Choroid plexus epithelial cell (primary cell): Measurements from ENCODE around the gene CAPN11.

Experiments used
- DNase-seq: peaks from one replicate; pipeline ENCODE4 v3.0.0-alpha.2; 2010; ENCODE audit warnings: low read depth
- H3K4me3 ChIP-seq: 2 replicates; pipeline ENCODE4 v1.5.1; 2011; ENCODE audit warnings: low read depth, mild to moderate bottlenecking, control low read depth, low read length, moderate library complexity
- TF ChIP-seq, protein P1 (sequence below): conservative IDR thresholded peaks from 2 replicates; pipeline ENCODE4 v1.5.1; 2011; ENCODE audit warnings: low read depth, mild to moderate bottlenecking, control low read depth, inconsistent platforms, low read length, moderate library complexity

CAPN11 gene

GRCh38 chr6:44158770-44159228 lies at the start of gene CAPN11:
Gene CAPN11, plus strand, starts transcription at chr6:44158820. Its CDS starts 29 bp downstream, at chr6:44158849.
- TF ChIP-seq, protein P1, sequence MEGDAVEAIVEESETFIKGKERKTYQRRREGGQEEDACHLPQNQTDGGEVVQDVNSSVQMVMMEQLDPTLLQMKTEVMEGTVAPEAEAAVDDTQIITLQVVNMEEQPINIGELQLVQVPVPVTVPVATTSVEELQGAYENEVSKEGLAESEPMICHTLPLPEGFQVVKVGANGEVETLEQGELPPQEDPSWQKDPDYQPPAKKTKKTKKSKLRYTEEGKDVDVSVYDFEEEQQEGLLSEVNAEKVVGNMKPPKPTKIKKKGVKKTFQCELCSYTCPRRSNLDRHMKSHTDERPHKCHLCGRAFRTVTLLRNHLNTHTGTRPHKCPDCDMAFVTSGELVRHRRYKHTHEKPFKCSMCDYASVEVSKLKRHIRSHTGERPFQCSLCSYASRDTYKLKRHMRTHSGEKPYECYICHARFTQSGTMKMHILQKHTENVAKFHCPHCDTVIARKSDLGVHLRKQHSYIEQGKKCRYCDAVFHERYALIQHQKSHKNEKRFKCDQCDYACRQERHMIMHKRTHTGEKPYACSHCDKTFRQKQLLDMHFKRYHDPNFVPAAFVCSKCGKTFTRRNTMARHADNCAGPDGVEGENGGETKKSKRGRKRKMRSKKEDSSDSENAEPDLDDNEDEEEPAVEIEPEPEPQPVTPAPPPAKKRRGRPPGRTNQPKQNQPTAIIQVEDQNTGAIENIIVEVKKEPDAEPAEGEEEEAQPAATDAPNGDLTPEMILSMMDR: no peak
- H3K4me3 ChIP-seq: no peak within 1 kb of the TSS
- no peak for DNase-seq

DNA sequence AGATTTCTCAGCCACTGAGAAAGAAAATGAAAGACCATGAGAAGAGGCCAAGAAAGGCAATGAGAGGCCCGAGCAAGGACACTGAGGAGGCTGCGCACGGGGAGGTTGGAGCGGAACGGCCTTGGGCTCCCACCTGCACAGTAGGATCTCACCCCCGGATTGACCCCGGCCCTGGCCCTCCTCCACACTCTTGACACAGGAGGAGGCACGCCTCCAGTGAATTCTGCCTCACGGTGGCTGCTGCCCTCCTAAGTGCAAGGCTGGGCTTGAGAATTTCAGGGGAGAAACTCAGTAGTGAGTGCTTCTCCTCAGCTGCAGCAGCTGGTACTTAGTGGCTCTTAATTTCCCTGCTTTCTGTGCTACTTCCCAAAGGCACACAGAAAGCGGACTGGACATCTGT lies 49.4 kb upstream of the CAPN11 start:
- TF ChIP-seq, protein P1: no peak
- no peak for DNase-seq
- H3K4me3 ChIP-seq: no peak overlapping the region

DNA sequence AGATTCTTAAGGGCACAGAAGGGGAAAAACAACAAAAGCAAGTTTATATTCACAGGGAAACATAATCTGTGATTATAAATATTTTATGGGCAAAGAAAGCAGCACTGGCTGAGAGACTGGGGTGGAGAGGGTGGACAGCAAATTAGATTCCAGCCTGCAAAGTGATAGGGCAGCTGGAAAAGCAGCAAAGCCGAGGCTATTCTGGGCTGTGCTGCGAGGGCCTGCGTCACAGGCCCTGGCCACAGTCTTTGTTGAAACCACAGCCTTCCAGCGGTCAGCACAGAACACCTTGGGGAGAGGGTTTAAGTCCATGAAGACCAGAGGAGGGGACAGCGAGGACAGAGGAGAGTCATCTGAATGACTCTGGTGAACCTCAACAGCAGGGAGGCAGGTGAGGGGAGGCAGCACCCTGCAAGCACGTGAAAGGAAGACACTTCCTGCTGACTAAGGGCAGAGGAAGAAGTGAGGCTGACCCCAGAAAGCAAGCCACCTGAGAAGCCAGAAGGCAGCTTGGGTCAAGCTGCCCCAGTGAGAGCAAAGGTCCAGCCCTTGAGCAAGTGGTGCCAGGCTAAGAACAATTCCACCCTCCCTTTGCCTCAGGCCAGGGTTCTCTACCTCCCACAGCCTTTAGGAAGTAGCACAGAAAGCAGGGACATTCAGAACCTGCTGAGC lies 48.5 kb upstream of the CAPN11 start:
- peak; percentile 11 for DNase-seq
- TF ChIP-seq, protein P1: no peak
- no peak overlapping the region for H3K4me3 ChIP-seq

DNA sequence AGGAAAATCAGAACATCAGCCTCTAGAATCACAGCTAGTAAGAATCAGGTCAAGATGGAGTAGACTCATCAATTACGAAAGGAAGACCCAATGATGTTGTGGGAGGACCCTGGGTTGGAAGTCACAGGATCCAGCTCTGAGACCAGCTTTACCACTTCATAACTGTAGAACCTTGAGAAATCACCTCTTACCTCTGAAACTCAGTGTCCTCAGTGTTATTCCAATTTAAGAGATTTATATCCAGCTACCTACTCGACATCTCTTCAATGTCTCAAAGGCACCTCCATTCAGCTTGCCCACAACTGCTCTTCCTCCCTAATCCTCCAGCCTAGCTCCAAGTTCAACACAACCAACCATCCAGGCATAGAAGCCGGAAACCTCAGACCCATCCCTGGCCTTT lies 47.7 kb upstream of the CAPN11 start:
- H3K4me3 ChIP-seq: no peak overlapping the region
- TF ChIP-seq, protein P1: no peak
- no peak for DNase-seq

DNA sequence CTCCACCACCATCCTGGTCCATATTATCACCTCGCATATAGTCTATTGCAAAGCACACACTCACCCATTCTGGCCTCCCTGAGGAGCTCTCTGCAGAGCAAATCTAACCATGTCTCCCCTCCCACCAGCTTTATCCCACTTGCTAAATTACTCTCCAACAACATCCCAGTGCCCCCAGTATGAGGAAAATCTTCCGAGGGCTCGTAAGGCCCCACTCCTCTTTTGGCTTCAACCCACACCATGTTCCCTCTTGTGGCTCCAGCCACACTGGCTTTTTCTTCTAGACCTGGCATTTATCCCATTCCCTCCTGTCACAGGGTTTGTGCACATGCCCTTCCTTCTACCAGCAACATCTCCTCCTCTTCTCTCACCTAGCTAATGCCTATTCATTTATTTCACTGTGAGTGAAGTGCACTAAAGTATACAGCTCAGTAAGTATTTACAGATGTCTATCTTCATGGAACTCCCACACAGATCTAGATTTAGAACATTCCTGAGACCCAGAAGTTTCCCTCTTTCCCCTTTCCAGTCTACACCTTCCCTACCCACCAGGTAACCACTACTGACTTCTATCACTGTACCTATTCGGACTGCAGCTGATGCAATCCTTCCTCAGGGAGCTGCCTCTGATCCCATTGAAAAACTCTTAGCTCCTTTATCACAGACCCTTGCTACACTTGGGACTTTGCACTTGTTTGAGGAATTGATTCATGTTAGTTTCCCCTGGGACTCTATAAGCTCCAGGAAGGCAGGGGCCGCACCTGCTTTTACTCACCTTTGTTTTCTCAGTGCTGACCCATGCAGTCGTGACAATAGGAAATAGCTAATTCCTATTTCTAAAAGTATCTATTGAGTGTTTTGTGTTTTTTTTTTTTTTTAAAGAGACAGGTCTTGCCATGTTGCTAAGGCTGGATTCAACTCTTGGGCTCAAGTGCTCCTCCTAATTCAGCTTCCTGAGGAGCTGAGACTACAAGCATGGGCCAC lies 46.9 kb upstream of the CAPN11 start:
- H3K4me3 ChIP-seq: no peak overlapping the region
- no peak for DNase-seq
- TF ChIP-seq, protein P1: no peak

DNA sequence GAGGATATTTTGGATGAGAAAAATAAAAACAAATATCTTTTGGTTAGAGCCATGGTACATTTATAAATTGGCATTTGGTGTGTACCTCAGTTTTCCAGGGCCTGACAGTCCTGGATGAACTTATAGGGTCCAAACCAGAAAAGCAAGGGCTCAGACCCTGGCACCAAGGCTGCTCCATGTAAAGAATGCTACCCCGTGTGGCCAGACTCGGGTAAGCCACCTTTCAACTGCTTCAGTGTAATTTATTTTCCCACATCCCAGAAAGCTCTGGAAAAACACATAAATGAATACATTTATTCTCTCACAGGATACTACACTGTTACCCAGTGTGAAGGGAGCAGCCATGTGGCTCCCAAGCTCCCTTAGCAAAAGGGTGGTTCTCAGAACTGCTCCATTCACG lies 45.2 kb upstream of the CAPN11 start:
- DNase-seq: peak; percentile 12
- TF ChIP-seq, protein P1: peak; percentile 45

More for the DNA sequence above, 45.2 kb upstream of the CAPN11 start:
- H3K4me3 ChIP-seq: no peak overlapping the region
